Stimulated activated CD8-positive, alpha-beta memory T cell treated with anti-CD3 and anti-CD28 coated beads, Interleukin-15, amount 100 ng/mL, for 48 hours (primary cell): Measurements from ENCODE around the gene GAGE13.
"Not testable (repeated sequence)": the region's sequence is repeated elsewhere in the genome, so short reads cannot be mapped to it uniquely, and the experiment has no call there.

Experiments
- DNase-seq, 2 donors: peaks; one replicate each; pipeline ENCODE4 v3.0.0-alpha.2; 2020; ENCODE audit warnings: low read depth in 2 of 2

Gene GAGE13

DNA sequence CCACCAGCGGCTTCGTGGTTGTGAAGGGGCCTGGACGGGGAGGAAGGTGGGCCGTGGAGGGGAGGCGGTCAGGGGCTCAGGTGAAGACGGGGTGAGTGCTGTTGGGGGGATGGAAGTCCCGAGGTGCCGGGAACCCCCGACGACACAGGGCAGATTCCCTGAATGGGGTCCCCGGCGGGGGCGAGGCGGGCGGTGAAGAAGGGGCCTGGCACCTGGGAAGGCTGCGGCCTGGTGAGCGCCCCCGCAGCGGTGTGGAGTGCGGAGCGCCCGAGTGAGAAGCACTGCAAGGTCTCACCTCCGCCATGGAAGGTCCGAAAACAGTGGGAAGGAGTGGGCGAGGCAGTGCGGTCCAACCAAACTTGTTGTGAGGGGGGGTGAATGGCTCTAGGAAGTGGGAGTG is 459 bp downstream of the GAGE13 start:
- not testable (repeated sequence) for DNase-seq

DNA sequence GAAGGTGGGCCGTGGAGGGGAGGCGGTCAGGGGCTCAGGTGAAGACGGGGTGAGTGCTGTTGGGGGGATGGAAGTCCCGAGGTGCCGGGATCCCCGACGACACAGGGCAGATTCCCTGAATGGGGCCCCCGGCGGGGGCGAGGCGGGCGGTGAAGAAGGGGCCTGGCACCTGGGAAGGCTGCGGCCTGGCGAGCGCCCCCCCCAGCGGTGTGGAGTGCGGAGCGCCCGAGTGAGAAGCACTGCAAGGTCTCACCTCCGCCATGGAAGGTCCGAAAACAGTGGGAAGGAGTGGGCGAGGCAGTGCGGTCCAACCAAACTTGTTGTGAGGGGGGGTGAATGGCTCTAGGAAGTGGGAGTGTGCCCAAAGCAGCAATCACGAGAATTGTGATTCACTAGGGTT is 10.1 kb downstream of the GAGE13 start:
- DNase-seq = not testable (repeated sequence)

DNA sequence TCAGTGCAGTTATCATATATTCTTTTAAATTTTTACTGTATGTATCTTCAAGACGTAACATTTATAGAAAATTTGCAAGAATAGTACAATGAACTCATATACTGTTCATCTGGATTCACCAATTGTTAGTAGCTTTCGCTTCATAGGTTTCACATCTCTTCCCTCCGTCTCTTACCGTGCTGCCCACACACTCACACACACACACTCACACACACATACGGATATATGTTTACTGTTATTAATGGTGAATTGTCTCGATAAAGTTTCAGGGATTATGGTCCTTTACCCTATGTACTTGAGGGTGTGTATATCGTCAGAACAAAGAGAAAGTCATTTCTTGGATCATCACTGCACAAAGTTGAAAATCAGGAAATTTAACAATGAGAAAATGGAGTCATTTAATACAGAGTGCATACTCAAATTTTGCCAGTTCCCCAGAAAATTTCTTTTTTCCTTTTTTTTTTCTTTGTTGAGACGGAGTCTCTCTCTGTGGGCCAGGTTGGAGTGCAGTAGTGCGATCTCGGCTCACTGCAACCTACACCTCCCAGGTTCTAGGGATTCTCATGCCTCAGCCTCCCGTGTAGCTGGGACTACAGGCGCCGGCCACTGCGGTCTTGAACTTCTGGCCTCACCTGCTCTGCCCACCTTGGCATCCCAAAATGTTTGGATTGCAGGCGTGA is 13.3 kb downstream of the GAGE13 start:
- not testable (repeated sequence) for DNase-seq

DNA sequence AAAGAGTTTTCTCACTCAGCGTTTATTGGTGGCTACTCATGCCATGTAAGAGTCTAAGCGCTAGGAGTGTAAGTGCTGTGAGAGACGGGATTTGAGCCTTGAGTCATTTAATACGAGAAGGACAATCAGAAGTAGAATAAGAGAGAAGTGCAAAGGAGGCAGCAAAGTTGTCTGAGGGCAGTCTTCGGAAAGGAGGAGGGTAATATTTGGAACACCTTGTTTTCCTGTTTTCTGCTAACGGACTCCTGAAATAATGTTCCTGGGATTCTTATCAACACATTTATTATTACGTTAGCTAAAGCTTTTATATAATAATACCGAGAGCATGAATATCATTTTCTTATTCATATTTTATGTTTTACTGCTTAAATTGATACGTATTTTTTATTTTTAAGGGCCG is 14.0 kb downstream of the GAGE13 start:
- DNase-seq = not testable (repeated sequence)

DNA sequence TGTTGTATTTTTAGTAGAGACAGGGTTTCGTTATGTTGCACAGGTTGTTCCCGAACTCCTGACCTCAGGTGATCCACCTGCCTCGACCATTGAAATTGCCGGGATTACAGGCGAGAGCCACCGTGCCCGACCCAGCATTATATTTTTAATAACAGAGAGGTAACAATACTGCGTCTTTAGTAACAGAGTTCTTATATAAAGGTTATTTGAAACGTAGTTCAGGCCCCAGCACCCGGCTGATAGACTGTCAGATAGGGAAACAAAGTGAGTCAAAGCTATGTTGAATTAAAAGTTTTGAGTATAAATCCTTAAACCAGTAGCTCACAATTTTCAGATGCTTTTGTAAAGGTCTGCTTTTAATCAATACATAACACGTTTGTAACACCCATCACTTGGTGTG is 14.8 kb downstream of the GAGE13 start:
- DNase-seq = not testable (repeated sequence)
